ENCODE results near the gene MAST4. TPM values are rescaled to one million over a fixed set of nuclear protein-coding genes. Genes with fewer than 3 reads are reported as not detected.

Gene MAST4
- total RNA-seq, 1 donor from 2014 or later: 0.99 TPM

GRCh38 chr5:66789434-66789833, 193.2 kb downstream of the MAST4 start:
- TF ChIP-seq EZH2 (IDR thresholded peaks at IDR 0.05) (no peak), EZH2phosphoT487 (IDR thresholded peaks at IDR 0.05) (no peak)
- TF ChIP-seq, protein P1, sequence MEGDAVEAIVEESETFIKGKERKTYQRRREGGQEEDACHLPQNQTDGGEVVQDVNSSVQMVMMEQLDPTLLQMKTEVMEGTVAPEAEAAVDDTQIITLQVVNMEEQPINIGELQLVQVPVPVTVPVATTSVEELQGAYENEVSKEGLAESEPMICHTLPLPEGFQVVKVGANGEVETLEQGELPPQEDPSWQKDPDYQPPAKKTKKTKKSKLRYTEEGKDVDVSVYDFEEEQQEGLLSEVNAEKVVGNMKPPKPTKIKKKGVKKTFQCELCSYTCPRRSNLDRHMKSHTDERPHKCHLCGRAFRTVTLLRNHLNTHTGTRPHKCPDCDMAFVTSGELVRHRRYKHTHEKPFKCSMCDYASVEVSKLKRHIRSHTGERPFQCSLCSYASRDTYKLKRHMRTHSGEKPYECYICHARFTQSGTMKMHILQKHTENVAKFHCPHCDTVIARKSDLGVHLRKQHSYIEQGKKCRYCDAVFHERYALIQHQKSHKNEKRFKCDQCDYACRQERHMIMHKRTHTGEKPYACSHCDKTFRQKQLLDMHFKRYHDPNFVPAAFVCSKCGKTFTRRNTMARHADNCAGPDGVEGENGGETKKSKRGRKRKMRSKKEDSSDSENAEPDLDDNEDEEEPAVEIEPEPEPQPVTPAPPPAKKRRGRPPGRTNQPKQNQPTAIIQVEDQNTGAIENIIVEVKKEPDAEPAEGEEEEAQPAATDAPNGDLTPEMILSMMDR (IDR thresholded peaks at IDR 0.05): no peak
- Mint-ChIP-seq H3K27ac (no peak overlapping the region), H3K4me3 (no peak overlapping the region), H3K36me3 (no peaks in the 10 kb centered on the region), H3K27me3 (ENCODE audit: insufficient read depth, low read depth) (peaks cover 2% of the 10 kb centered on the region), H3K4me1 (peaks cover 2% of the 10 kb centered on the region), H3K9me3 (peaks cover 3% of the 10 kb centered on the region)
- Histone ChIP-seq H3K4me3 (no peak overlapping the region), H3K4me1 (no peaks in the 10 kb centered on the region), H4K20me1 (ENCODE audit: low read depth) (no peaks in the 10 kb centered on the region), H3K79me2 (ENCODE audit: low read depth) (no peaks in the 10 kb centered on the region), H3K27me3 (no peaks in the 10 kb centered on the region), H2AFZ (replicated peaks) (no peak overlapping the region), H3K4me2 (no peak overlapping the region), H3K27ac (no peak overlapping the region), H3K9ac (no peak overlapping the region), H3K9me3 (ENCODE audit: low read depth) (no peaks in the 10 kb centered on the region), H3F3A (ENCODE audit: low read depth) (no peaks in the 10 kb centered on the region), H3K36me3 (no peaks in the 10 kb centered on the region)
- no peak for DNase-seq (ENCODE audit: low spot score)

- Histone ChIP-seq H3F3A (ENCODE audit: low read depth) (no peaks in the 10 kb centered on the region), H4K20me1 (ENCODE audit: low read depth) (no peaks in the 10 kb centered on the region), H3K27ac (no peak overlapping the region), H2AFZ (replicated peaks) (no peak overlapping the region), H3K4me2 (no peak overlapping the region), H3K27me3 (no peaks in the 10 kb centered on the region), H3K79me2 (ENCODE audit: low read depth) (no peaks in the 10 kb centered on the region), H3K36me3 (no peaks in the 10 kb centered on the region), H3K4me1 (no peaks in the 10 kb centered on the region), H3K9ac (no peak overlapping the region), H3K9me3 (ENCODE audit: low read depth) (no peaks in the 10 kb centered on the region), H3K4me3 (no peak overlapping the region)
- peaks cover 3% of the 10 kb centered on the region for H3K9me3 Mint-ChIP-seq
- DNase-seq (ENCODE audit: low spot score): no peak
- no peak overlapping the region for H3K27ac Mint-ChIP-seq
- no peaks in the 10 kb centered on the region for H3K36me3 Mint-ChIP-seq
- TF ChIP-seq EZH2phosphoT487 (IDR thresholded peaks at IDR 0.05) (no peak), EZH2 (IDR thresholded peaks at IDR 0.05) (no peak)
- TF ChIP-seq, protein P1 (IDR thresholded peaks at IDR 0.05): no peak
- no peak overlapping the region for H3K4me3 Mint-ChIP-seq
- peaks cover 6% of the 10 kb centered on the region for H3K4me1 Mint-ChIP-seq
- H3K27me3 Mint-ChIP-seq (ENCODE audit: insufficient read depth, low read depth): peaks cover 2% of the 10 kb centered on the region
Measured at GRCh38 chr5:66793049-66793448, 196.9 kb downstream of the MAST4 start.

- no peak for DNase-seq (ENCODE audit: low spot score)
- Mint-ChIP-seq H3K9me3 (peaks cover 3% of the 10 kb centered on the region), H3K36me3 (no peaks in the 10 kb centered on the region), H3K27me3 (ENCODE audit: insufficient read depth, low read depth) (peaks cover 2% of the 10 kb centered on the region), H3K4me3 (no peak overlapping the region), H3K27ac (no peak overlapping the region), H3K4me1 (peaks cover 6% of the 10 kb centered on the region)
- Histone ChIP-seq H3K79me2 (ENCODE audit: low read depth) (no peaks in the 10 kb centered on the region), H3K27me3 (no peaks in the 10 kb centered on the region), H3F3A (ENCODE audit: low read depth) (no peaks in the 10 kb centered on the region), H3K4me1 (no peaks in the 10 kb centered on the region), H2AFZ (replicated peaks) (no peak overlapping the region), H3K4me2 (no peak overlapping the region), H3K27ac (no peak overlapping the region), H3K4me3 (no peak overlapping the region), H3K9me3 (ENCODE audit: low read depth) (no peaks in the 10 kb centered on the region), H3K9ac (no peak overlapping the region), H4K20me1 (ENCODE audit: low read depth) (no peaks in the 10 kb centered on the region), H3K36me3 (no peaks in the 10 kb centered on the region)
- TF ChIP-seq EZH2 (IDR thresholded peaks at IDR 0.05): no peak
- no peak for TF ChIP-seq EZH2phosphoT487 (IDR thresholded peaks at IDR 0.05)
- TF ChIP-seq, protein P1 (IDR thresholded peaks at IDR 0.05): no peak
Measured at GRCh38 chr5:66795682-66796081, 199.5 kb downstream of the MAST4 start.

Data from neural progenitor cell (in vitro differentiated cells).